Prostate gland (tissue), 2 donors: ENCODE data around the gene TMEM231. TPM values are rescaled to one million over a fixed set of nuclear protein-coding genes. Genes with fewer than 3 reads are reported as not detected.

Source experiments
- DNase-seq: peaks from one replicate; pipeline ENCODE4 v3.0.0-alpha.2; 2019; ENCODE audit warnings: low spot score
- H3K27ac ChIP-seq, 2 donors: fragments of 200-600 bp; sonication (generic); 2 replicates each; pipeline ENCODE4 v1.5.1; 2017 to 2019
- H3K27me3 ChIP-seq: fragments of 200-600 bp; sonication (generic); replicated peaks from 2 replicates; pipeline ENCODE4 v1.5.1; 2019; ENCODE audit not compliant: insufficient read depth
- H3K36me3 ChIP-seq, 2 donors: fragments of 200-600 bp; sonication (generic); 1 replicate in 1 of 2; 2 replicates in 1 of 2; pipeline versions ENCODE4 v1.5.1 to v1.8.1; 2017 to 2019
- H3K4me1 ChIP-seq: fragments of 200-600 bp; sonication (generic); replicated peaks from 2 replicates; pipeline ENCODE4 v1.5.1; 2019
- H3K4me3 ChIP-seq, 2 donors: fragments of 200-600 bp; sonication (generic); 2 replicates each; pipeline ENCODE4 v1.5.1; 2017 to 2019
- H3K9me3 ChIP-seq: fragments of 200-600 bp; sonication (generic); 2 replicates; pipeline ENCODE4 v1.5.1; 2017
- CTCF ChIP-seq, 4 experiments: fragments of 200-600 bp in 2 of 4; fragments of 450-650 bp in 2 of 4; sonication (generic) in 2 of 4; IDR thresholded peaks; 1 replicate in 3 of 4; 2 replicates in 1 of 4; pipeline ENCODE4 v1.5.1; 2016 to 2019; ENCODE audit warnings: antibody characterized with exemption in 4 of 4, mild to moderate bottlenecking in 2 of 4, moderate library complexity in 2 of 4
- POLR2A ChIP-seq: fragments of 450-650 bp; IDR thresholded peaks from one replicate; pipeline ENCODE4 v1.6.1; 2016; ENCODE audit warnings: antibody characterized with exemption, mild to moderate bottlenecking
- POLR2AphosphoS5 ChIP-seq: sonication (generic); formaldehyde crosslinking; IDR thresholded peaks from one replicate; pipeline ENCODE4 v1.6.1; 2017; ENCODE audit warnings: antibody characterized with exemption
- WGBS: methylation state at CpG from one replicate; pipeline ENCODE4 v1.1.5; 2018; 5-methylcytosine and 5-hydroxymethylcytosine counted together
- intact Hi-C: fragments of 100-400 bp; cut with DNase I; formaldehyde crosslinking; loops from one replicate; pipeline ENCODE4 v1.14.2; 2022
- total RNA-seq, 2 donors: library from RNA; depleted of rRNA; stranded (reverse); fragments of >200 nt; gene quantifications; one replicate each; pipeline ENCODE4 v1.1.0, GENCODE V29; 2016

Gene TMEM231
- total RNA-seq, 2 donors from 2014 or later = 7.7 to 17.2 TPM

DNA sequence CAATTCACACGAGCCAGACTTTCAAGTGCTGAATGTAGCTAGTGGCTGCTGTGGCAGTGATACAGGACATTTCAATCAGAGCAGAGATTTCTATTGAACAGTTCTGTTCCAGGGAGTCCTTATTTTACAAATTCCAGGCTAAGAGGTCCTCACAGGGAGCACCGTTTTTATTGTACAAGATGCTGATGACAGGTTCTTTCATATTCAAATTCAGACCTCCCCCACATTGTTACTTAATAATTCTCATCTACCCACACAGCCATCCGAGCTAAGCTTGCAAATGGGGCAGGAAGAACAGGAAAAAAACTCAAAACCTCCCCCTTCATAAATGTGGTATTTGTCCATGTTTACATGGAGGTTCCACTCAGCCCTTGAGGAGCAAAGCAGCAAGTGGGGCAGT lies 19.9 kb upstream of the TMEM231 start:
- Histone ChIP-seq H3K4me3 (no peak overlapping the region), H3K4me1 (no peaks in the 10 kb centered on the region), H3K9me3 (no peaks in the 10 kb centered on the region), H3K36me3 (peaks cover 0 to 9% of the 10 kb centered on the region in 2 donors), H3K27ac (no peak overlapping the region), H3K27me3 (no peaks in the 10 kb centered on the region)
- 54% methylated on average over 3 of the region's 3 CpGs for WGBS
- DNase-seq = no peak
- TF ChIP-seq POLR2A (no peak), POLR2AphosphoS5 (no peak), CTCF (IDR thresholded peaks at IDR 0.05) (no peak)
- intact Hi-C loops = no loop called here

DNA sequence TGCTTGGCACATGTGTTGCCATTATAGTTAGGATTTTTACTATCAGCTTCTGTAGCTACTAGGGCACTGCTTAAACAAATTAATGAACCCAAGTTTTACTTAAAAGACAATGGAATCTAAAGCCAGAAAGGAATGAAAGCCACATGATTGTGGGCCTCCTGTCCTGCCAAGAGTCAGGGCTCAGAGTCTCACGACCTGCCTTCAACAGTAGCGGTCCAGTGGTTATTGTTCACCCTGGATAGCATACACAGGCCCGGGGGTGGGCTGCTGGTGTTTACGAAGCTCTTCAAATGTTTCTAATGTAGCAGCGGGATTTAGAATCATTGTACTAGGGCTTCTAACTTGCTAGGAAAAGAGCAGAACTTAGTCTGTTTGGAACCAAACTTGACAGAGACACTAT lies 17.9 kb upstream of the TMEM231 start:
- Histone ChIP-seq H3K36me3 (peaks cover 0 to 22% of the 10 kb centered on the region in 2 donors), H3K27me3 (no peaks in the 10 kb centered on the region), H3K4me3 (no peak overlapping the region), H3K9me3 (no peaks in the 10 kb centered on the region), H3K4me1 (no peaks in the 10 kb centered on the region), H3K27ac (no peak overlapping the region)
- intact Hi-C loops = no loop called here
- DNase-seq = no peak
- TF ChIP-seq POLR2AphosphoS5 (no peak), POLR2A (no peak), CTCF (IDR thresholded peaks at IDR 0.05) (no peak)
- WGBS = 81% methylated on average over 5 of the region's 5 CpGs

- intact Hi-C loops = no loop called here
These were observed 17.0 kb upstream of the TMEM231 start for GRCh38 chr16:75572864-75573542.

DNA sequence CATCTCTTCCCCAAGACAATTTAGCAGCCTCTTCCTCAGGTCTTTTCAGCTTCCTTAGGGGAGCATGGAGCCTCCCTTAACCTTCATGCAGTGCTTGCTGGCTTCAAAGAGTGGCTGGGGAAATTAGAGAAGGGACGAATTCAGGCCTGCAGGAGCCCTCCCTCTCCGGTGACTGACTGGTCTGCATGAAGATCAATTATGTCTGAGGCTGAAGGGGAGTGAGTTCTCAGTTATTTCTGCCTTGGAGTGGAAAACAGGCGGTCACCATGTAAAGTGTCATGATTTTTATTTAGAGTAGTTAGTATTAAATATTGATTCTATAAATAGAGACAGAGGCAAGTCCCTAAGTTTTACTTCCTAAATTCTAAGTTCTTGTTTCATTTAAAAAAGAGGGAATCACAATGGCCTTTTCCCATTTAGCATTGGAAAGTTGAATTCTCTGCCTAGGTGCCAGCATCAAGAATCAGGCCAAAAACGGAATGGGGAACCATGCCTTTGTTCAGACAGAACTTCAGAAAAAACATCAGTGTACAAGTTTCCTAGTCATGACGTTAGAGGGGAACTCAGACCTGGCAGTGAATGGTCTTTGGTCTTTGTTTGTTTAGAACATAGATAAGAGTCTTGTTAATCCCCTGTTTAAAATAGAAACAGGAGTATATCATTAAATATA lies 14.5 kb upstream of the TMEM231 start:
- intact Hi-C loops = no loop called here

More at GRCh38 chr16:75572864-75573542, 17.0 kb upstream of the TMEM231 start:
- no peaks in the 10 kb centered on the region for H3K9me3 ChIP-seq
- TF ChIP-seq CTCF (IDR thresholded peaks at IDR 0.05) (no peak), POLR2A (no peak), POLR2AphosphoS5 (no peak)
- H3K4me1 ChIP-seq = peaks cover 3% of the 10 kb centered on the region
- WGBS = 79% methylated on average over 3 of the region's 3 CpGs
- no peak for DNase-seq
- H3K27me3 ChIP-seq = no peaks in the 10 kb centered on the region
- H3K4me3 ChIP-seq = no peak overlapping the region
- no peak overlapping the region for H3K27ac ChIP-seq
- H3K36me3 ChIP-seq = peaks cover 0 to 24% of the 10 kb centered on the region in 2 donors

More for the DNA sequence above, 14.5 kb upstream of the TMEM231 start:
- Histone ChIP-seq H3K27ac (no peak overlapping the region), H3K4me3 (no peak overlapping the region), H3K9me3 (no peaks in the 10 kb centered on the region), H3K36me3 (peaks cover 0 to 24% of the 10 kb centered on the region in 2 donors), H3K27me3 (no peaks in the 10 kb centered on the region), H3K4me1 (peaks cover 11% of the 10 kb centered on the region)
- no peak for TF ChIP-seq POLR2AphosphoS5
- no peak for TF ChIP-seq POLR2A
- no peak for TF ChIP-seq CTCF (IDR thresholded peaks at IDR 0.05)
- no peak for DNase-seq
- 59% methylated on average over 5 of the region's 5 CpGs for WGBS
